ENCODE data around the gene SPECC1. TPM values are rescaled to one million over a fixed set of nuclear protein-coding genes. Genes with fewer than 3 reads are reported as not detected.

SPECC1 gene
- total and polyA plus RNA-seq, 2 donors (not counting 3 experiments of a cell fraction or from before 2014, with no cell fraction given) = 5.3 to 20.4 TPM

DNA sequence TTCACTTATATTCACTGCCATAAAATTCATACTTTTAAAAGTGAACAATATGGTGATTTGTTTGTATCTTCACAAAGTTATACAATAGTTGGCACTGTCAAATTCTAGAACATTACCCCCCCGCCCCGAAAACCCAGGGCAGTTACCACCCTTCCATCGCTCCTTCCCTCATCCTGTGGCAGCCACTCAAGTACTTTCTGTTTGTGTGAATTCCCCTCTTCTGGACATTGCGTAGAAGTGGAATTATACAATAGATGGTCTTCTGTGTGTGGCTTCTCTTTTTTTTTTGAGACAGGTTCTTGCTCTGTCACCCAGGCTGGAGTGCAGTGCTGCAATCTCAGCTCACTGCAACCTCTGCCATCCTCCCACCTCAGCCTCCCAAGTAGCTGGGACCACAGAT, 58.6 kb downstream of the SPECC1 start:
- no peak overlapping the region for H3K4me3 ChIP-seq (replicated peaks in 1 of 3; ENCODE audit: insufficient read depth in 1 of 3, low read depth in 1 of 3, low read length in 3 of 3)
- FAIRE-seq = no peak
- no peak overlapping the region for H2AFZ ChIP-seq (ENCODE audit: low read depth, low read length)
- POLR2A ChIA-PET = no interaction called here
- no TSS peak for BruUV-seq (replicated peaks)
- no peak for TF ChIP-seq POLR2A (IDR thresholded peaks at IDR 0.05; ENCODE audit: low read depth, low read length)
- no peak for TF ChIP-seq GATA2 (IDR thresholded peaks at IDR 0.05; ENCODE audit: insufficient read depth, insufficient read length, low read depth, low read length)
- TF ChIP-seq MYC (IDR thresholded peaks at IDR 0.05; ENCODE audit: low read depth, low read length) = no peak
- no peak for TF ChIP-seq FOS (IDR thresholded peaks at IDR 0.05; ENCODE audit: borderline replicate concordance, insufficient read depth, low read length)
- TF ChIP-seq, protein P1, sequence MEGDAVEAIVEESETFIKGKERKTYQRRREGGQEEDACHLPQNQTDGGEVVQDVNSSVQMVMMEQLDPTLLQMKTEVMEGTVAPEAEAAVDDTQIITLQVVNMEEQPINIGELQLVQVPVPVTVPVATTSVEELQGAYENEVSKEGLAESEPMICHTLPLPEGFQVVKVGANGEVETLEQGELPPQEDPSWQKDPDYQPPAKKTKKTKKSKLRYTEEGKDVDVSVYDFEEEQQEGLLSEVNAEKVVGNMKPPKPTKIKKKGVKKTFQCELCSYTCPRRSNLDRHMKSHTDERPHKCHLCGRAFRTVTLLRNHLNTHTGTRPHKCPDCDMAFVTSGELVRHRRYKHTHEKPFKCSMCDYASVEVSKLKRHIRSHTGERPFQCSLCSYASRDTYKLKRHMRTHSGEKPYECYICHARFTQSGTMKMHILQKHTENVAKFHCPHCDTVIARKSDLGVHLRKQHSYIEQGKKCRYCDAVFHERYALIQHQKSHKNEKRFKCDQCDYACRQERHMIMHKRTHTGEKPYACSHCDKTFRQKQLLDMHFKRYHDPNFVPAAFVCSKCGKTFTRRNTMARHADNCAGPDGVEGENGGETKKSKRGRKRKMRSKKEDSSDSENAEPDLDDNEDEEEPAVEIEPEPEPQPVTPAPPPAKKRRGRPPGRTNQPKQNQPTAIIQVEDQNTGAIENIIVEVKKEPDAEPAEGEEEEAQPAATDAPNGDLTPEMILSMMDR (IDR thresholded peaks at IDR 0.05; ENCODE audit: extremely low read depth in 1 of 2, insufficient read depth in 1 of 2, low read depth in 1 of 2, low read length in 2 of 2) = no peak
- TF ChIP-seq POLR2AphosphoS5 (IDR thresholded peaks at IDR 0.05; ENCODE audit: insufficient read depth, low read depth, low read length) = no peak
- no peak for TF ChIP-seq EZH2 (IDR thresholded peaks at IDR 0.05; ENCODE audit: borderline replicate concordance, low read depth, low read length, severe bottlenecking)
- TF ChIP-seq JUN (IDR thresholded peaks at IDR 0.05; ENCODE audit: borderline replicate concordance, insufficient read depth, insufficient read length, low read depth) = no peak
- TF ChIP-seq, protein P2, sequence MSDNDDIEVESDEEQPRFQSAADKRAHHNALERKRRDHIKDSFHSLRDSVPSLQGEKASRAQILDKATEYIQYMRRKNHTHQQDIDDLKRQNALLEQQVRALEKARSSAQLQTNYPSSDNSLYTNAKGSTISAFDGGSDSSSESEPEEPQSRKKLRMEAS (IDR thresholded peaks at IDR 0.05; ENCODE audit: insufficient read depth, insufficient read length) = no peak
- H3K27me3 ChIP-seq (ENCODE audit: control insufficient read depth in 2 of 2, insufficient read depth in 2 of 2, low read length in 2 of 2) = no peaks in the 10 kb centered on the region
- H3K4me1 ChIP-seq (ENCODE audit: control insufficient read depth, extremely low read depth, insufficient read depth, low read length) = no peaks in the 10 kb centered on the region
- intact Hi-C loops (cut with micrococcal nuclease) = no loop called here
- dilution Hi-C loops (cut with MboI; ENCODE audit: extremely low pct_ligation_motif_present, low sequenced_read_pairs) = no loop called here
- no peaks in the 10 kb centered on the region for H3K36me3 ChIP-seq (ENCODE audit: control insufficient read depth in 2 of 2, extremely low read depth in 1 of 2, insufficient read depth in 2 of 2, low read length in 2 of 2)
- CTCF ChIA-PET = no interaction called here
- H3K9me3 ChIP-seq (replicated peaks; ENCODE audit: control insufficient read depth, insufficient read depth, low read length) = no peaks in the 10 kb centered on the region
- no peaks in the 10 kb centered on the region for H3K9me1 ChIP-seq (replicated peaks; ENCODE audit: control insufficient read depth, extremely low read depth, insufficient read depth, low read length)
- no peak overlapping the region for H3K27ac ChIP-seq (ENCODE audit: insufficient read depth, low read depth, low read length)
- H3K9ac ChIP-seq (replicated peaks; ENCODE audit: extremely low read depth, insufficient read depth, low read length) = no peak overlapping the region
- H4K20me1 ChIP-seq (replicated peaks; ENCODE audit: control insufficient read depth, extremely low read depth, insufficient read depth, low read length) = no peaks in the 10 kb centered on the region
- H3K4me2 ChIP-seq (ENCODE audit: insufficient read depth, low read length) = no peak overlapping the region
- H3K79me2 ChIP-seq (ENCODE audit: control insufficient read depth, insufficient read depth, low read length) = no peaks in the 10 kb centered on the region
- DNase-seq (ENCODE audit: low read depth, low spot score) = no peak
